Stimulated activated CD4-positive, alpha-beta T cell treated with anti-CD3 and anti-CD28 coated beads, Interleukin-1b, Interleukin-23, amount 100 ng/mL, for 24 hours (primary cell): ENCODE measurements around the gene IGFBP4.

Experiments used
- DNase-seq, 4 experiments: peaks; one replicate each; pipeline ENCODE4 v3.0.0-alpha.2; 2020; ENCODE audit warnings: low read depth in 4 of 4, low spot score in 1 of 4

The IGFBP4 gene

DNA sequence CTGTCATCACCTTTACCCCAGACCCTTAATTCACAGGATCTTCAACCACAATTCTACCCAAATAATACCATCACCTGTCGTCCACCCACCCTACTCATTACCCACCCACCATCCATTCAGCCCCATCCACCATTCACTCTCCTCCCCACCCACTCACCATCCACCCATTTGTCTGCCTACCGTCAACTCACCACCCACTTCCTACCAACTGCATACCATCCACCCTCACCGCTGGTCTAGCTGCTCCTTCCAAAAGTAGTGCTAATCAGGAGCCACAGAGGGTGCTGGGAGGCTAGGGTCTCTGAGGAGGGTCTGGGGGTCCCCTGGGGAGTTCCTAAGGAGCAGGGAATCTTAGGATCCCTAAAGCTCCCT is 12.0 kb upstream of the IGFBP4 start:
- no peak for DNase-seq

DNA sequence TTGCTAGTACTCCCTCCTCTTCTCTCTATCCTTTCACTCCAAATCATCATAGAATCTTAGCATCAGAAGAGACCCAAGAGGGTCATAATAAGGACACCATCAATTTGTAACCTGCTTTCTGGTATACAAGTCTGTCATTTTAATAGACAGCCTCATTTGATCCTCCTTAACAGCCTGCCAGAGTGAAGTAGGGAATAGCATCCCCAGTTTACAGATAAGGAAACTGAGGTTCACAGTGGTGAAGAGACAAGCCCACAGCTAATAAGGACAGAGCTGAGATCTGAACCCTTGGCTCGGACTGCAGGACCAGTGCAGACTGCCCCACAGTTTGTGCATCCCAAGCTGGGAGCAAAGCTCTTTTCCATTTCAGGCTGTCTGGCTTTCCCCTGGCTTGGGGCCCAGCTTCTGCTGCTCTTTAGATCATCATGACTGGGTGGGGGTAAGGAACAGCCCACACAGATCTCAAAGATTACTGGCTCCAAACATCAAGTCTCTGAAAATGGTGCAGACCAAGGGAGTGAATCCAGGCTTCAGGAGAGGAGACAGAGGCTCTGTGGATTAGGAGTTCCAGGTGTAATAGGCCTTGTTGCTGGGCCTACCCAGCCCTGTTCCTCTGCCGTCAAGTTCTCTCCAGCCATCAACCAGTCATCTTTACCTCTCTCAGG is 10.3 kb upstream of the IGFBP4 start:
- no peak for DNase-seq

DNA sequence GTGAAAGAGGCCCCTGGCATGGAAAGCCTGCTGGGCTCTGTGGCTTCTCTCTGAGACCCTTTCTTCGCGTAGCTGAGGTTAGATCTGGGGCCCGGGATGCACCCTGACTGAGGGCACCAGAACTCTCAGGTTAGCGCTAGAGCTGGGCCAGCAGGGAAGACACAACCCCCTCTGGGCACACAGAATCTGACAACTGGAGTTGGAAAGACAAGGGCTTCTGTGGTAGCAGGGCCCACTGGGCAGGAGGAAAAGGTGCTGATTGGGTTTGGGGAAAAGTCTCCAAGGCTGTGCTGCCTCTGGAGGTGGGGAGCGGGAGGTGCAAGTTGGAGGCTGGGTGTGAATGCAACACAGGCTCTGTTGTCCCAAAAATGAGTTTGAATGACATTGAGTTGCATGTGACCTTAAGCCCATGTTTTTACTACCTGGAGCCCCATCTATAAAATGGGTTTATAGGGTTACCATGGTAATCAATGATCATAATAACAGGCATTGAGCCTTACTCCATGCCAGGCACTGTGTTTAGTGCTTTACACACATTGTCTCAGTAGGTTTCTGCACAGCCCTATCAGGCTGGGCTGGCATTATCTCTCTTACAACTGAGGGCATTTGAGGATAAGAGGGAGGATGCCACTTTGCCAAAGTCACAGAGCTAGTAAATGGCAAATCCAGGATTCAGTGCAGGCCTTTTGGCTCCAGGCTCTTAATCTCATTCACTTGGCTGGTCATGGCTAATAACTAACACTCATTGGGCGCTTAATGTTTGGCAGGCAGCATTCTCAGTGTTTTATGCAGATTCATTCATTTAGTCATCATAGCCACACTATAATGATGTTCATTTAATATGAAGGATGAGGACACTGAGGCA is 9.5 kb upstream of the IGFBP4 start:
- DNase-seq, result no peak

GRCh38 chr17:40436636-40437035 is 6.6 kb upstream of the IGFBP4 start:
- DNase-seq, result no peak

DNA sequence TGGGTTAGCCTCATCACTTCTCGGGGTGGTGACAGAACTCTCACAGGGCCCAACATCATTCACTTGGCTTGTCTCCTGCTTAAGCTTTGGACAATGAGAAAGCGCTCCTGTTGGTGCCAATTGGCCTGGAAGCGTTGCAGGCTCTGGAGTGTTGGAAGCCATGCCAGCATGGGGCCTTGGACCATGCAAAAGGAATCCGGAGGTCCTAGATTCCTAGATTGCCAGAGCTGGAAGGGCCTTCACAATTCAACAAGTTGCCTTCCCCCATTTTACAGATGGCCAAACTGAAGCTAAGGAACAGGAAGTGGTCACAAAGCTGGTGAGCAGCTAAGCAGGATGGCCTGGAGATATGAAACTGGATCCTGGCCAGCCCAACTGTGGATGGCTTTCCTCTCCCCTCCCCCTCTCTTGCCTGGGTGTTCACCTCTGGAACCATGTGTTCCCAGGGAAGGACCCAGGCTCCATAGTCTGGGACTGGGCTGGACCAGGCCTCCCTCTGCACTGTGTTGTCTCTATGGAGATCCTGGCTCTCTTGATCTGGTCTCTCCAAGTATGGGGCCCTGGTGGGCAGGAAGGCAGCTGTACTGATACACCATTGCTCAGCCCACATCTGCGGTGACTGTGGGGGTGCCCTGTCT is 6.0 kb upstream of the IGFBP4 start:
- DNase-seq, result no peak

DNA sequence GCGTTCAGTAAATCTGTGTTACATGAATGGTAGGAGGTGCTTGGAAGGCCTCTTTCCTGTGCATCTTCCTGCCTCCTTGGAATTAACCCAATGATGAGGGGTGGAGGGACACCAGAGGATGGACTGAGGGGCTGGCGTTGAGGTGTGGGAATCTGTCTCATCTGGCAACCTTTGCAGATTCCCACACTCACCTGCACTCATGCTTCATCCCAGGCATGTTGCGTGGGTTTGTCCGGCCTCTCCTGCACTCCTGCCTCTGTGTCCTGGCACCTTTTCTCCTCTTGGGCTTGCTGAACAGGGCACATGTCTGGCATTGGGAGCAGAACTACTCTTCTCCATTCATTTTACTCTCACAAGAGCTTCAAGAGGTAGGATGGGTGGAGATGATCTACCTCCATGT is 3.1 kb upstream of the IGFBP4 start:
- DNase-seq, result no peak

DNA sequence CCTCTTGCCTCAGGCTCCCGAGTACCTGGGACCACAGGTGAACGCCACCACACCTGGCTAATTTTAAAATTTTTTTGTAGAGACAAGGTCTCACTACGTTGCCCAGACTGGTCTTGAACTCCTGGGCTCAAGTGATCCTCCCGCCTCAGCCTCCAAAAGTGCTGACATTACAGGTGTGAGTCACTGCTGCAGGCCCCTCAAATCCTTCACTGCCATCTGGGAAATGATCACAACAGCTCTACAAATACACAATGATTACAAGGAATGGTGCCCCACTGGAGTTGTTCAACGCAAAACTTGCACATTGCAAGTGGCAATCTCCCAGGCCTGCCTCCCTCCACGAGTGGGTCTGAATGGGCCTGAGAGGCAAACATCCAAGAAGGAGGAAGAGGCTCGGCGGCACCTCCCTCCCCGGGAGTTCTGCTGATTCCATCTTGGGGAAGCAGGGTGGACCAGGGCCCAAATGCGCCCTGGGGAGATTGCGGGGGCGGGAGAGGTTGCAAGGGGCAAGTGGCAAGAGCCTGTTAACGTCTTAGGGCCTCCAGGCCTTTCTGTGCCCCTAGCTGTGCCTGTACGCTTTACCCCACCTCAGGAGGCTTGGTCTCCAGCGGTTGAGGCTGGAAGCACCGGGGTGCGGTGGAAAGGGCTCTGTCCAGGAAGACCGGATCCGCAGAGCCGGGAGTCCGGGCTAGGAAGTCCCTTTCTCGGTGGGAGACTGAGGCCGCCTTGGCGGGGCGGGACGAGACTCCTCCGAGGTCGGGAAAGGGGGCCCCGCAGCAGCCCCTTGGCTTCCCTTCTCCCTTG is 656 bp upstream of the IGFBP4 start:
- DNase-seq, result no peak

- DNase-seq, result no peak
These were observed 994 bp downstream of the IGFBP4 start for GRCh38 chr17:40443988-40444899.

DNA sequence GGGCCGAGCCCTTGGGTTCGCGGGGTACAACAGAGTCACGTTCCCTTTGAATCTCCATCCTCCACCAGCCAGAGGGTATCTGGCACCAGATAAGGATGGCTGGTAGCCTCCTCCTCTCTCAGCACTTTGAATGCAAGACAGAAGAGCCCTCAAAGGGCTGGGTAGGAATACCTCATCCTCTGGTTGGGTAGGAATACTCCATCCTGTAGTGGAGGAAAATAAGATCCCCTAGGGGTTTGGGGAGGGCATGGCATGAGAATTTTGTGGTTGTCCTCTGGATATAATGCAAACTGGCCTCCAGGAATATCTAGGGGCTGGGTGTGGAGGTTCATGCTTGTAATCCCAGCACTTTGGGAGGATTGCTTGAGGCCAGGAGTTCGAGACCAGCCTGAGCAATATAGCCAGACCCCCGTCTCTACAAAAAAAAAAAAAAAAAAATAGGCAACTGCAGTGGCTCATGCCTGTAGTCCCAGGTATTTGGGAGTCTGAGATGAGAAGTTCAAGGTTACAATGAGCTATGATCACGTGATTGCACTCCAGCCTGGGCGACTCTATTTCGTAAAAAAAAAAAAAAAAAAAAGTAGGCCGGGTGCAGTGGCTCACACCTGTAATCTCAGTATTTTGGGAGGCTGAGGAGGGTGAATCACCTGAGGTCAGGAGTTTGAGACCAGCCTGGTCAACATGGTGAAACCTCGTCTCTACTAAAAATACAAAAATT is 2.7 kb downstream of the IGFBP4 start:
- DNase-seq, result no peak

DNA sequence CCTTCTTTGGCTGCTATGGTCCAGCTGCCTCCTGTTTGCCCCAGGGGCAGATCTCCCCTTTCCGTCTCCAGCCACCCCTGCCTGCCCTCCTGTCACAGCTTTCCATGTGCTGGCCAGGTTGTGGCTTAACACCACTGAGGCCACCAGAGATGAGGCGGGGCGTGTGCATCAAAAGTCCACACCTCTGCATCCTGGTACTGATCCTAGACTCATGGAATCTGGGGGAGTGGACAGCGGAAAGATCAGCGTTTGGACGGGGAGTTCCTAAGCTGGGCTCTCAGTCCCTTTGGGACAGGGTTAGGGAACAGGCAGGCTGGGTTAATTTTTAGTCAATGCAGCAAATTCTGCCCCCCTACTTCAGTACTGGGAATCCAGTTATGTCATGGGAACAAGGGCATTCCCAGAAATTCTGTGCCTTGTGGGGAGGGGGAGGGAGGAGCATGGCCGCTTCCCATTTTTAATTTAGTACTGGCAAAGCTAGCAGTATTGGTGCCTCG is 3.9 kb downstream of the IGFBP4 start:
- no peak for DNase-seq

GRCh38 chr17:40447806-40448205 is 4.6 kb downstream of the IGFBP4 start:
- no peak for DNase-seq

- no peak for DNase-seq
These were observed 5.0 kb downstream of the IGFBP4 start for GRCh38 chr17:40448213-40448638.

DNA sequence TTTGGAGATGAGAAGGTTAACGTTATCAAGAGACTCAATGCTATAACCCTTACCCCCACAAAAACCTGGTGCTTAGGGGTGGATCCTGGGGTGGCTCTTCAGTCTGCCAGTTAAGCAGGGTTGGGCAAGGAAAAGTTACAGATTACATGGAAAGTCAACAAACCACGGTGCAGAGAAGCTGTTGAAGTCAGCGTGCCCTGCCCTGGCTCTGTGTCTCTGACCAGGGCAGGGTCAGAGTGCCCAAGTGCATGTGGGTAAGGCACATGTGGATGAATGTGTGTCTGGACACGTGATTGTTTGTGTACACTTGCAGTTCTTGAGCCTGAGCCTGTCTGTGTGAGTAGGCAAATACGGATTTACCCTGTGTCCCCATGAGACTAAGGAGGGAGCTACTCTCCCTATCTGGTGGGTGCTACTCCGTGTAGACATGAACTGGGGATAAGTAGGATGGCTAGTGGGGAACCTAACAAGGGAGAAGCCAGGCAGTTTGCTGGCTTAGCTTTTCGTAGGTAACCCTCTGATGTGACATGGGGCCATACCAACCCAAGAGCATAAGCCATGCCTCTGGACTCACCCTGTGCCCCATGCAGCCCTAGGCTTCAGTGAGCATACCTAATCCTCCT is 5.5 kb downstream of the IGFBP4 start:
- no peak for DNase-seq

GRCh38 chr17:40450175-40450574 is 6.9 kb downstream of the IGFBP4 start:
- peak in 1 of 4 experiments; percentile 28 for DNase-seq

GRCh38 chr17:40451420-40451819 is 8.2 kb downstream of the IGFBP4 start:
- DNase-seq, result no peak

GRCh38 chr17:40452216-40452787 is 9.1 kb downstream of the IGFBP4 start:
- no peak for DNase-seq

- DNase-seq, result no peak
These were observed 9.7 kb downstream of the IGFBP4 start for GRCh38 chr17:40452921-40453378.

DNA sequence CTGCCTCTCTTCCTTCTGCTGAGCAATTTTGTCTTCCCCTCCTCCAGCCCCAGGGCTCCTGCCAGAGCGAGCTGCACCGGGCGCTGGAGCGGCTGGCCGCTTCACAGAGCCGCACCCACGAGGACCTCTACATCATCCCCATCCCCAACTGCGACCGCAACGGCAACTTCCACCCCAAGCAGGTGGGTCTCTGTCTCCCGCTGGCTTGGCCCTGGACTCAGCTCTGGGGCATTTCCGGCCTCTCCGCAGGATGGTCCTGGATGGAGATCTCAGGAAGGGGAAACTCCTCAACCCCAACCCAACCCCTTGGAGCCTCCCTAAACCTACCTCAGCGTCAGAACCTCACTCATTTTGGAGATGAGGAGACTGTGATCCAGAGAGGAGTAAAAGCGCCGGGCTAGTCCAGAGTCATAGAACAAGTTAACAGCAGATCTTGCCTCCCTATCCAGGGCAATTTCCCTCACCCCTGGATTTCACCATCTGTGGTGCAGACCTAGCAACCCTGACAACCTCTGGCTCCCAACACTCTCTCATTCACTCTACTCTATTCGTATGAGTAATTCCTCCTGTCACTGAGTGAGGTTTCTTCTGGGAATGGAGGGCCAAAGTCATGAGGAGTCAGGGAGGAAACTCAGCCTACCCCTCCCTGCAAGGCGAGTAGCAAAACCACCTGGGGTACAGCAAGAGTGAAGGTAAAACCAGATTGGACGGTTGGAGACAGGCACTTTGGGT is 10.8 kb downstream of the IGFBP4 start:
- DNase-seq, result no peak
